GM12873 (cell line): ENCODE measurements around the gene NEU1.

Experiments used
- TF ChIP-seq, protein P1 (sequence below): IDR thresholded peaks from 2 replicates; pipeline ENCODE4 v1.5.1; 2012; ENCODE audit warnings: low read depth, mild to moderate bottlenecking, moderate library complexity, low read length, control low read depth; ENCODE audit not compliant: insufficient read depth; ENCODE audit errors: missing control alignments

Gene NEU1

GRCh38 chr6:31887173-31888007 lies 24.8 kb upstream of the NEU1 start:
- TF ChIP-seq, protein P1, sequence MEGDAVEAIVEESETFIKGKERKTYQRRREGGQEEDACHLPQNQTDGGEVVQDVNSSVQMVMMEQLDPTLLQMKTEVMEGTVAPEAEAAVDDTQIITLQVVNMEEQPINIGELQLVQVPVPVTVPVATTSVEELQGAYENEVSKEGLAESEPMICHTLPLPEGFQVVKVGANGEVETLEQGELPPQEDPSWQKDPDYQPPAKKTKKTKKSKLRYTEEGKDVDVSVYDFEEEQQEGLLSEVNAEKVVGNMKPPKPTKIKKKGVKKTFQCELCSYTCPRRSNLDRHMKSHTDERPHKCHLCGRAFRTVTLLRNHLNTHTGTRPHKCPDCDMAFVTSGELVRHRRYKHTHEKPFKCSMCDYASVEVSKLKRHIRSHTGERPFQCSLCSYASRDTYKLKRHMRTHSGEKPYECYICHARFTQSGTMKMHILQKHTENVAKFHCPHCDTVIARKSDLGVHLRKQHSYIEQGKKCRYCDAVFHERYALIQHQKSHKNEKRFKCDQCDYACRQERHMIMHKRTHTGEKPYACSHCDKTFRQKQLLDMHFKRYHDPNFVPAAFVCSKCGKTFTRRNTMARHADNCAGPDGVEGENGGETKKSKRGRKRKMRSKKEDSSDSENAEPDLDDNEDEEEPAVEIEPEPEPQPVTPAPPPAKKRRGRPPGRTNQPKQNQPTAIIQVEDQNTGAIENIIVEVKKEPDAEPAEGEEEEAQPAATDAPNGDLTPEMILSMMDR: no peak

DNA sequence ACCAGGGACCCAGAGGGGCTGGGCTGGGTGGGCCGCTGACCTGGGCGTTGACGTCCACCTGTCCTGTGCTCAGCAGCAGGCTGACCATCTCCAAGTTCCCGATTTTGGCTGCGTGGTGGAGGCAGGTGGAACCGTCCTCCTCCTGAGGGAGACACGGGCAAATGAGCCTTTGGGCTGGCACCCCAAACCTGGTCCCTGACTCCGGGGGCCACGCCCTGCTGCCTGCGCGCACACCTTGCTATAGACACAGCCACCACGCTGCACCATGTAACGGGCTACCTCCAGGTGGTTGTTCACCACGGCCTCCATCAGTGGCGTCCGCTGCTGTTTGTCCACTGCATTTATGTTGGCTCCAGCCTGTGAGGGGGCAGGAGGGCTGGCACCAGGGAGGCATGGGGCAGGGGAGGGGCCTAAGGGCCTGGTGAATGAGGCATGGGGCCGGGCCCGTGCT lies 23.9 kb upstream of the NEU1 start:
- TF ChIP-seq, protein P1: no peak

DNA sequence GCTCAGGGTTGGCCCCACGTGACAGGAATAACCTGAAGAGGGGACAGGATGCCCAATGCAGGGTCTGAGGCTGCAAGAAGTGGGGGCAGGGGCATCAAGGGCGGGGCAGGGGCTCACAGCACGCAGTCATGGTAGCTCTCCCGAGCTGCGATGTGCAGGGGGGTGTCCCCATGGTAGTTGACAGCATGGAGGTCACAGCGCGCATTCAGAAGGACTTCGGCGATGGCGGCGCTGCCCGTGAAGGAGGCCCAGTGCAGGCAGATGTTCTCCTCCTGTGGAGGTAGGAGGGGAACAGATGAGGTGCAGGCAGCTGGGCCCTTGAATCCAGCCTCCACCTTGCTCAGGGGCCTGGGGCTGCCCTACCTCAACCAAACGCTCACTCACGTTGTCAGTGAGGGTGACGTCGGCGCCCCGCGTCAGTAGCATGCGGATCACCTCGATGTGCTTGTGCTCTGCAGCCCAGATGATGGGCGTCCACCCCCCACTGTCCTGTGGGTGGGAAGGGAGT lies 22.0 kb upstream of the NEU1 start:
- TF ChIP-seq, protein P1: no peak

- TF ChIP-seq, protein P1: no peak
These were observed 21.1 kb upstream of the NEU1 start for GRCh38 chr6:31883676-31884075.

GRCh38 chr6:31882344-31882743 lies 19.7 kb upstream of the NEU1 start:
- TF ChIP-seq, protein P1: no peak

- TF ChIP-seq, protein P1: no peak
These were observed 18.7 kb upstream of the NEU1 start for GRCh38 chr6:31881136-31881859.

DNA sequence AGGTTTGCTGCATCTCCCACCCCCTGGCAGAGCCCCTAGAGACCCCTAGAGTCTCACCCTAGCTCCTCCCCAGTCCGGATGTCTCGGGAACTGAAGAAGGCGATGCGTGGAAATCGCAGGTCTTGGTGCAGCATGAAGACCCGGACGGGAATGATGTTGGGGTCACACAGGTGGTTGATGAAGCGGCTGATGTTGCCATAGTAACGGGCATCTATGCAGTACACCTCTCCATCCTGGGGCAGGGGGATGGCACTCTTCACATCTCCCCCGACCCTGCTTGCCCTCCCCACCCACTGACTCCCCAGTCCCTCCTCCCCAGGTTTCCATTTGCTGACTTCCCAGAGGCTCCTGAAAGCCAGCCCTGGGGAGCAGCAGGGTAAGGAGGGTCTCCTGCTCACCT lies 18.0 kb upstream of the NEU1 start:
- TF ChIP-seq, protein P1: no peak
